ENCODE results near the gene TADA2B.

The TADA2B gene

DNA sequence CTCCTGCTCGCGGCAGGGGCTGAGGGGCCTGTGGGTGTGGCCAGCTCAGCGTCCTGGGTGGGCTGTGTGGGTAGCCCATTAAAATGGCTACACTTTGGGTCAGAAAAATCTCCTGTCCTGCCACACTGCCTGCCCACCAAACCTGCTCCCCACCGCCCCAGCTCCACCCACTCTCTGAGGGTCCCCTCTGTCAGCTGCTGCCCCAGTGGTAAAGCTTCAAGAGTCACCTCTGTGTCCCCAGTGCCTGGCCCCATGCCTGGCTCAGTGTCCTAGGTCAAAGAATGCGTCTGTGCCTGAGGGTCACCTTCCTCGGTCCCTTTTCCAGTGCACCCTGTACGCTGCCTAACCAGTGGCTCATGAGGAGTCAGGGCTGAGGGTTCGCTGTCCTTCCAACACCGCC lies 24.9 kb upstream of the TADA2B start:
- no peak for DNase-seq

DNA sequence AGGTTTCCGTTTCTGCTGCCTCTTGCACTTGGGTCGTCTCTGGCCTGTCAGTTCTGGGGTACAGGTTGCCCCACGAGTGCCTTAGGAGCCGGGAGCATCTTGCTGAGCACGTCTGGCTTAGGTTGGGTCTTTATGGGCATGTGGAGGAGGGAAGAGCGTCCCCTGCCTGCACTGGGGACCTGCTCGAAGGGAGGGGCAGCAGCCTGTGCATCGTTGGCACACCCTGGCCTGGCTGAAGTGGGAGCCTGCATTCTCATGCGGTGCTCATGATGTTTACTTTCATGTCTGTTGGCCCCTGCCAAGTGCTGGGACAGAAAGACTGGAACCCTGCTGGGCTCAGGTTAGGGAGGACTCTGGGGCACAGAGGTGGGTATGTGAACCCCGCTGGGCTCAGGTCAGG lies 23.8 kb upstream of the TADA2B start:
- no peak for DNase-seq

DNA sequence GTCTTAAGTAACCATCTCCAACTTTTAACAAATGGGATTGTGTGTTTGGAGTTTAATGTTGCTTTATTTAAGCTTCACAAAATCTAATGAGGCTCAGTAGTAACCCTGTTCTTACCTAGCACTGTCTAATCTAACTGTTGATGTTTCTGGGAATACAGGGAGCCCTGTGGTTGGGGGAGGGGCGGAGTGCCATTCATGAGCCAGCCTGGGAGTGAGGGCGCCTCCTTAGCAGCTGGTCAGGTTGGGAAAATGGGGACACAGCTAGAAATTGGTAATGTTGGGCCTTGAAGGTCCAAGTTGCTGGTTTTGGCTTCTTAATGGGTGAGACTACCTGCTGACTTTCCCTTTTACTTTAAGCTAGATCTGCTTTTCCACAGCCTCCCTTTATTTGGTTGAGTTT lies 22.9 kb upstream of the TADA2B start:
- no peak for DNase-seq

DNA sequence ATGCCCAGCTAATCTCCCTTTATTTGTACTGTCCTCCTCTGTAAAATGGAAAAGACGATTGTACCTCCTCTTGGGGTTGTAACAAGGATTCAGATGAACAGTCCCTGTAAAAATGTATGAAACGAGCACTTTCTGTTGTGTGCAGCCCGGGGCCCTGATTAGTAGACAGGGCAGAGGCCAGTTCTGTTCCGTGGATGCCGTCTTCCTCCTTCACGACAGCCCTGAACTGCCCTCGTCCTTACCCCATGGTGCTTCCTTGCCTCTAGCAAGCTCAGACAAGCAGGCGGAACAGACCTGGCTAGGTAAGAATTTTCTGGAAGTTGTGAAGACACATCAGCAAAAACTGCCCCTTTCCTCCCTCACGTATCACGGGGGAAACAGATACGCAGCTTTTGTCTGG lies 22.3 kb upstream of the TADA2B start:
- DNase-seq: no peak

DNA sequence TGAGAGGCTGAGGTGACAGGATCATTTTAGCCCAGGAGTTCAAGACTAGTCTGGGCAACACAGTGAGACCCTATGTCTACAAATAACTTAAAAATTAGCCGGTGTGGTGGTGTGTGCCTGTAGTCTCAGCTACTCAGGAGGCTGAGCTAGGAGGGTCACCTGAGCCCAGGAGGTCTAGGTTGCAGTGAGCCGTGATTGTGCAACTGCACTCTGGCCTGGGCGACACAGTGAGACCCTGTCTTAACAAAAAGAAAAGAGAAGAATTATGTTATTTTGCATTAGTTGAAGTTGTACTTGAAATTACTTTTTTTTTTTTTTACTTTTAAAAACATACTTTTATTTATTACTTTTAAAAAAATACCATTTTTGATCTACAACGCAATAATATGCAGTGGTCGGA lies 21.8 kb upstream of the TADA2B start:
- DNase-seq: no peak

DNA sequence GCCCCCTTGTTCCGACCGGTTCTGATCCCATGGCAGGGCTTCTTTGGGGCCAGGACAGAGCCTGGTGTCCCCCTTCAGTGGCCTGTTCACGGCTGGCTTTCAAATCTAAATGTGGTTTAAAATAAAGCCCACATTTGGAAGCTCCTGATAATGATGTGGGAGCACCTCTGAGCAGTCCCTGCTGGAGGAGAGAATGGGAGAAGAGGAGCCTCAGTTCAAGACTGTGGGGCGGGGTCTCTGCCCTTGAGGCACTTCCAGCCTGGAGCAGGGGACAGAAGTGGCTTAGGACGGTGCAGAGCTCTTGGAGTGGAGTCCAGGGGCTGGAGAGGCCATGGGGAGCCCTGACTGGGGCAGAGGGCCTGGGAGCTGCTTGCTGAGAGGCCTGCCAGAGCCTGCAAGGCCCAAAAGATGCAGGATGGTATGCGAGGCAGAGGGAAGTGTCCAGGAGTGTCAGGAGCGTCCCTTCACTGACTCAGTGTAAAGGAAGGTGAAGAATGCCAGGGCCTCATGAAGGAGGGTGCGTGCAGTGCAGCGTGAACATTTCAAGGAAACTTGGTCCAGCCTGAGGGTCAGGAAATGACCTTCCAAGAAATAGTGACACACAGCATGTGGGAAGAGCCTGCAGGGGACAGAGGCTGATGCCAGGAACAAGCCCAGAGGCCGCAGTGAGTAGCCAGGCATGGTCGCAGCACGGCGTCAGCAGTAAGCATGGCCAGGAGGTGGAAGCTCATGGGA lies 21.1 kb upstream of the TADA2B start:
- no peak for DNase-seq

DNA sequence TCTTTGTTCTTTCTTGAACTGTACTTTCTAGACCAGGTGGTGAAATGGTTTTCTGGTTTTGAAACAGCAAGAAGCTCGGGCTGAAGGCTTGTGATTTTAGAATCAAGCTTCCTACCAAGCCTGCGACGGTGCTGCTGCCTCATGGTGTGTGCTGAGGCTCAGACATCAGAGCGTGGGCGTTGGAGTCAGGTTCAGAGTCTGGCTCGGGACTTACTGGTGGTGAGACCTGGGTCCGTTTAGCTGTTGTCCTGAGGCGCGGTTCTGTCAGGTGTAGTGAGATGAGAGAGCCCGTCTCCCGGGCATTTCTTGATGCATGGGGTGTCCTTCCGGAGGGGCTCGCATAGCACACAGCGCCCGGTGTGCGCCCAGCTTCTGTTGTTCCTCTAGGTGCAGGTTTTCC lies 19.7 kb upstream of the TADA2B start:
- no peak for DNase-seq

DNA sequence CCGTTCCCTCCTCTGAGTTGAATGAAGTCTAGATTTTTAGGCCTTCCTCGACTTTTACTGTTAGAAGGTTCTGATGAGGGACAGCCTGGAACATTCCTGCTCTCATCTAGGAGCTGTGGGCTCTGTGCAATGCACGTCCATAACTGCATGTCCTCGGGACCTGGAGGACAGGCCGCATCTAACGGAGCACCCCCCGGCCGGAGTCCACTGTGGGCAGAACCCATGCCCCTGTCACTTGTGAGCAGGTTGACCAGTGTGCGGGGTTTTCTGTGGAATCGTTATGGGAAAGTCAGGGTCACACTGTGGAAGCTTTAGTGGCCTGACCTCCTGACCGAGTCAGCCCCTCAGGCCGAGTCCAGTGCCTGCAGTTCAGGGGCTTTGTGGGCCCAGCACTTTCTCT lies 19.3 kb upstream of the TADA2B start:
- no peak for DNase-seq

DNA sequence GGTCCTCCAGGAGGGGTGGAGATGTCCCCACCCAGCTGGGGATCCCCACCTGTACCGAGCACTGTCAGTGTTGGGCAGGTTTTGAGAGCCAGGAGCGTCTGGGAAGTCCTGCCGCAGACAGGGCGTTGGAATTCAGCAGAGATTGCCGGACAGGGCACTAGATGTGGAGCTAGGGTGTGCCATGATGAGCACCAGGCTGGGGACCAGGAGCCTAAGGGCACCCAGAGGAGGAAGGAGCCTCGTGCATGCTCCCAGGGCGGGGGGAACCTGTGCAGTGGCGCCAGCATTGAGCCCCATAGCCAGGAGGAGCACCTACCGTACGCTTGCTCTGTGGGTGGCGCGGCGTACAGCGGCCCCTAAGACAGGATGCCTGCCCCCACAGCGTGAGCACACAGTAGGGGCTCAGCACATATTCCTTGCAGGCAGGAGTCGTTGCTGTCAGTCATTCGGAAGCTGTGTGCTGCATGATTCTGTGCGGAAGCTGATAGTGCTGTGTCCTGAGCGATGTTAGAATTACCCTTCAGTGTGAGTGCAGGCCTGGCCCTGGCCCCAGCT lies 18.8 kb upstream of the TADA2B start:
- DNase-seq: no peak

DNA sequence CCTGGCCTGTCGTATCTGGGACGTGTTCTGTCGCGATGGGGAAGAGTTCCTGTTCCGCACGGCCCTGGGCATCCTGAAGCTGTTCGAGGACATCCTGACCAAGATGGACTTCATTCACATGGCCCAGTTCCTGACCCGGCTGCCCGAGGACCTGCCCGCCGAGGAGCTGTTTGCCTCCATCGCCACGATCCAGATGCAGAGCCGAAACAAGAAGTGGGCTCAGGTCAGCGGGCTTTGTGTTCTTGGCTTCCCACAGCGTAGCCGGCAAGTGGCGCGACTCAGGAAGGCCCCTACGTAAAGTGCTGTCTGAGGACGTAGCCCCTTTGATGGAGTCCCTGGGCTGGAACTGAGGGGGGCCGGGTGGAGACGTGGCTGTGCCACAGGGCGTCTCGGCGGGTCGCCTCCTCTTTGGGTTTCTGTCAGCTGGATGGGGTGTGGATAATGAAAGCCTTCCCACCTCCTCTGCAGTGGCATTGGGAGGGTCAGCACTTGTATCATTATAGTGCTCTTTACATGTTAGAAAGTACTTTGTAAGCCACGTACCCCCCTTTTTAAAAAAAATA lies 18.1 kb upstream of the TADA2B start:
- DNase-seq: no peak

DNA sequence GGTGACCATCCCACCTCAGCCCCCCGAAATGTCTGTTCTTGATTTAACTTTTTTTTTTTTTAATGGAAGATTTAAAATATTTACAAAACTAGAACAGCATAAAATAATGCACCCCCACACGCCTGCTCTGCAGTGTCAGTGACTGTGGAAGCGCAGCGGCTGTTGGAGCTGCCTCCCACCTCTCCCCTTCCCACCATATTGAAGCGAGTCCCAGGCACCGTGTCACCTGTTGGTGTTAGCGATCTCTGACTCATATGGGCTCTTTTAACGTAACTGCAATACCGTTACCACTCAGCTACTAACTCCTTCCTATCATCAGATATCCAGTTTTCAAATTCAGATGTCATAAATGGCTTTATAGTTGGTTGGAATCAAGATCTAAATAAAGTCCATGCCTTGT lies 17.1 kb upstream of the TADA2B start:
- DNase-seq: no peak

DNA sequence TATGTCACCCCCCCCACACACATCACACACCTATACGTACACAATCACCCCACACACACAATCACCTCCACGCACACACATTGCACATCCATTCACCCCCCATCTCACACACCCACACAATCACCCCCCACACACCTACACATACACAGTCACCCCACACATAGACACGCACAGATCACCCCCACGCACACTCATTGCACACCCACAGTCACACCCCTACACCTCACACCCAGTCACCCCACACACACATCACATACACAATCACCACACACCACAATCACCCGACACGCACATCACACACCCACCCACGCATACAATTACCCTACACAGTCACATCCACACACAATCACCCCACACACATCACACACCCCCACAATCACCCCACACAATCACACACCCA lies 15.9 kb upstream of the TADA2B start:
- DNase-seq: no peak

DNA sequence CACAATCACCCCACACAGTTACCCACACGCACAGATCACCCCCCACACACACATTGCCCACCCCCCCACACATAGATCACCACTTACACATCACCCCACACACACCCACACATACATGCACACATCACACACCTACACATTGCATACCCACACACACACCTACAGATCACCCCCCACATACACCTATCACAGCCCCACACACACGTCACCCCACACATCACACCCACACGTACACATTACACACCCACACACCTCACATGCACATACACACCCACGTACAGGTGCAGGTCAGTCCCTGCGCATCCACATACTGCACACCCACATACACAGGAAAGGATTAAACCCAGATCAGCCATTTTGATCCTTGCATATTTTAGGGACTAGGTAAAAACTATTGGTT lies 15.3 kb upstream of the TADA2B start:
- DNase-seq: no peak

DNA sequence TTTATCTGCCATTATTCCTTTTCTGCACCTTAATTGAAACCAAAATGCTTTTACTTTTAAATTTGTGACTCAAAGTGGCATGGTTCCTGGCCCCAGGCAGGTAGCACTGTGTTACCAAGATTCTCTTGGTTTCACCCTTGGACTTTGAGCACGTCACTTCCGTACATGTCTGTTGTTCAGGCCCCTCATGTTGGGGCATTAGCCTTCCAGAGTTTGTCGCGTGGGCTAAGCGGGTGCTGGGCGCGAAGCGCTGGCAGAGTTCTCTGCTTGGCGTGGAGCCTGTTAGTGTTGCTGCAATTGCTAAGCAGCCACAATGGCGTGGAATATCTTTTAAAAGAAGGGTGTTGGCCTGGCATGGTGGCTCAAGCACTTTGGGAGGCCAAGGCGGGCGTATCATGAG lies 14.0 kb upstream of the TADA2B start:
- no peak for DNase-seq

DNA sequence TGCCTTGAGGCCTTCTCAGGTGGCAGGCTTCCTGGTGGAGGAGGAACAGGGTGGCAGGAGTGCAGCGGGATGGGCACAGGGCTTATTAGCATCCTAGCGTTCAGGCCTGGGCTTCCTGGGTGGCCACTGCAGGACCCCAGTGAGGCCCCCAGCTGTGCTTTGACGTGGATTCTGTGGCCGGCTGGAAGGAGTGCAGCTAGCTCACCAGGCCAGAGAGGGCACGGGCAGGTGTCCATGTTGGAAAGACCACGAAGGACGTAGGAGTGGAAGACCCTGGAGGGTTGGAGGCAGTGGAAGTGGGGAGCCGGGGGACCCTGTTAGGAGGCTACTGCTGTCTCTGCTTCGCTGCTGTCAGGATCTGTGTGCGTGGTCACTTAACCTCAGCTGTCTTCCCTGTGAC lies 13.3 kb upstream of the TADA2B start:
- DNase-seq: no peak

DNA sequence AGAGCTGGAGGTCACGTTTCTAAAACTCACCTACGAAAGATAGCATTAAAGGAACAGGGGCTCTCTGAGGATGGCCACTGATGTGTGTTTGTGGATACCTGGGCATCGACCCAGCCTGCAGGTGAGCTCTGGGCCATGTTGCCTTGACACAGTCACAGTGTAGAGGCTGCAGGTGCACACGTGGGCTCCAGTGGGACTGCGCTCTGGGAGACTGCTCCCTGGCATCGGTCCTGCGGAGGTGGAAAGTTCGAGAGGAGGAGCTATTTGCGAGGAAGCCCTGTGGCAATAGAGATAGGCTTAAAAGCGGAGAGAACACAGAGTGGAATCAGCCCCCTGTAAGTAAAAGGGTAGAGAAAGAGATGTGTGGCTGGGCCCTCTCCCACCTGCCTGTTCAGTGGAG lies 12.3 kb upstream of the TADA2B start:
- DNase-seq: no peak

DNA sequence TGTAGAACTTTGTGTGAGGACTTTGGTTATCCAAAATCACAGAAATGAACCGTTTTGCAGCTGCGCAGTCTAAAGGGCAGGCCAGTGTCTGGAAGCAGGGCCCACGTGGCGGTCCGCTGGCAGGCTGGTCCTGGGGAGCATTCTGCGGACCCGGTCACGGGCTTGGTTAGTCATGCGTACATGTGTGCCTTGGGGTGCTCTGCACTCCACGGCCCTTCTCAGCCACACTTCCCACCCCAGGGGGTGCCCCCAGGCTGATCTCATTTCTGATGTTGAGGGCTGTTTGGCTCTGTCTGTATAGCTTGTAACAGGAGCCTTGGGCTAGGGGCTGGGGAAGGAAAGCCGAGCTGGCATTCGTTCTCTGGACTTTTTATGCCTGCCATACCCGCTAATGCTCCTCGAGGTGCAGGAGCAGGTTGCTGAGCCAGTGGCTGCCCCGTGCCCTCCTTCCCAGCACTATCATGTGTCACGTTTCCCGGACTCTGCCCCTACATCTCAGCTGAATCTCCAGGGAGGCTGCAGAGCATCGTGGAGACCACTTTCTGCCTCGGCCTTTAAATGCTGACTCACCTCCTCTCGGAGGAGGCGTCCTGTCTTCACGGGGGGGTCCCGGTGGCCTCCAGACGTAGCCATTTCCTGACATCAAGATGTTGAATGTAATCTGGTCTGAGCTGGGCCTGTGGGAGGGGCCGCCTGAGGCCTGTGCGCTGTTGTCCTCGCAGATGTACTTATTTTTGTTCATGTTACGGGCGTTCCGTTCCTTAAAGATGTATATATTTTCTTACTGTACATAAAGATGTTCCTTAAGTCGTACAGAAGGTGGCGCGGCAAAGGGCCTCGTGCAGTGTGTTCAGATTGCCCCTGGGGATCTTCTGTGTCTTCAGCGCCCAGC lies 11.4 kb upstream of the TADA2B start:
- no peak for DNase-seq

DNA sequence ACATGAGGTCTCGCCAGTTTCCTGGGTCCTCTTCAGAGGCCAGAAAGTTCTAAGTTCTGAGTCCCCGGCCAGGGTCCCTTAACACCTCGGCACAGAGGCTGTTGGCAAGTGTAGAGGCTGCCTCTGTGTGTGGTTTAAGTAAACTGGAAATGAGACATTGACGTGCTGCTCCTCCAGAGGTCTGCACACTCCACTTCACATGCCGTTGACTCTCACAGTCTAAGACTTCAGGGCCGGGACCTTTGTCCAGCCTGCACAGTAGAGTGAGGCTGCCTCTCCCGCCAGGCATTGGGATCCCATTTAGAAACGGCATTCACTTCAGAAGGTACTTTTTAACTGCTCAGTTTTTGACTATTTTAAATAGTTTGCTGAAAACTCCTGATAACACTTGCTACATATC lies 10.6 kb upstream of the TADA2B start:
- DNase-seq: no peak

DNA sequence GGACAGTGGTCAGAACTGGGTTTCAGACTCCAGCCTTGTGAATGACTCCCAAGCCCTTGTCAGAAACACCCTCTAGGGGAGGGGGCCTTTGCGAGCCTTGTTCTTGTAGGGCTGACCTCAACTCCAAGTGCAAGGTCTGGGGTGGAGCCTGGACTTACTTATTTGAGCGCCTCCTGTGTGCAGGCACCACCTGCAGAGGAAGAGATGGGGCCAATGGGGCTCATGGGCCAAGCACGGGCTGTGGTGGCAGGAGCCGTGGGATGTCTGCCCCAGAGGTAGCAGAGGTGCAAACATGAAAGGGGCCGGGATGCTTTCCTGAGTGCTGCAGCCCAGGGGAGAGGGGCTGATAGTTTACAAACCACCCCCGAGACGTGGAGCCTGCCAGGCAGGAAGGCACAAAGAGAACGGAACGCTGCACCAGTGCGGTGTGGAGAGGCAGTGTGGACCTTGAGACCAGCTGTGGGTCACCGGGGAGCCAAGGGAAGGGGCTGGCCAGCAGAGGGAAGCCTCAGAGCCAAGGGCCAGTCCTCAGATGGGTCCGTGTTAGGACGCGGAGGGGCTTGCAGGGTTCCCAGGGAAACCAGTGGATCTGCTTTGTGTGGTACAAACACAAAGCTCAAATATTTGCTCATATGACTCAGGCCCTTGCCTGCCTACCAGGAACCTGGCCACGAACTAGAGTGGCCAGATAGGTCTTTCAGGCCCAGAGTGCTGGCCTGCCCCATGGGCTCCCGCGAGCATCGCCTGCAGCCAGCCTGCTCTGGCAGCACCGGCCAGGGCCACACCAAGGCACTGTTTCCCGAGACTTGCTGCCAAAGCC lies 8.7 kb upstream of the TADA2B start:
- DNase-seq: no peak

DNA sequence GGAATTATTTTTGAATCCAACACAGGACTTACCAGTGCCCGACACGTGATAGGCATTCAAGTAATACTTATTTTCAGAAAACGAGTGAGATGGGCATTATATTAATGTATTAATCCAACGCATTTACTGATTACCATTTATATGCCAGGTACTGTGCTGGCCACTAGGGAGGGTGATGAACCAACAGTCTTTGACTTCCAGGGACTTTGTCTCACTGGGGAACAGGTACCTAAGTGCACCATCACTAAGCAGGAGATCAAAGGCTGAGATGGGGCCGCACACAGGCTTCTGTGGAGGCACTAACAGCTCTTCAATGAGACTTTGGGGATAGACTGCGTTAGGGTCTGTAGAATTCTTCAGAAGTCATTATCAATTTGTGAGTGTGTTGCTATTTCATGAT lies 5.7 kb upstream of the TADA2B start:
- peak; percentile 42 for DNase-seq

DNA sequence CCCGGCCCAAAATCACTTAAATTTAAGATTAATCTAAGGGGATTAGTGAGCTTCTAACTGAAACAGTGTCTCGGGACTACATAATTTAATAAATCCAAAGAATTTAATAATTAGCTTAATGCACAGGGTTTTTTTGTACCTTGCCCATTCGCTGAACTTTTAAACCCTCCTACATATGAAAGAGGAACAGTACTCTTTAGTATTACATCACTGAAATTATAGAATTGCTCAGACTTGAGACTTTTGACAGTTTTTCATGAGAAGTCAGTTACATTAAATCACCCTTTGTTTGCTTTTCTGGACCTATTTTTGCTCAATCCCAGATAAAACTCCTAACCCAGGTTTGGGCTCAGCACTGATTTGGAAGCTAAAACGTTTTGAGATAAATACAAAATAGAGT lies 2.4 kb upstream of the TADA2B start:
- DNase-seq: no peak

DNA sequence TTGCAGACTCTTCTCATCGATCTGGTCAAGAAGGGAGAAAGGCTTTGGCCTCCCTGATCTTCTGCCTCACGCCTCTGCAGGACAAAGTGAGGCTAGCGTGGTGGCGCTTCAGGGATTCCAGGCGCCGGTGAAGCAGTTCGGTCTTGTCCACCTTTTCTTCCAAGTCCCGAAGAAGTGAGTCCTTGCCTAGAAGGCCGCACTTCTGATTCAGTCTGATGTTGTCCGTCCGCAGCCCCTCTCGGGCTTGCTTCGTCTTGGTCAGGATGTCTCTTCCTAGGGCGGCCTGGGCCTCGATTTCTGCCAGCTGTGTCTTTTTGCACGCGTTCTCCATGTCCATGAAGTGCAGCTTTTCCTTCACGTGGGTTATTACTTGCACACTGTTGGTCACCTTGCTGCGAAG lies 1.9 kb upstream of the TADA2B start:
- DNase-seq: no peak

Data from RPMI8226 (cell line).